Measurements from ENCODE around the gene PLEKHA4. TPM values are rescaled to one million over a fixed set of nuclear protein-coding genes. Genes with fewer than 3 reads are reported as not detected.

Gene PLEKHA4
- total RNA-seq, 1 donor from 2014 or later: 9.4 TPM

DNA sequence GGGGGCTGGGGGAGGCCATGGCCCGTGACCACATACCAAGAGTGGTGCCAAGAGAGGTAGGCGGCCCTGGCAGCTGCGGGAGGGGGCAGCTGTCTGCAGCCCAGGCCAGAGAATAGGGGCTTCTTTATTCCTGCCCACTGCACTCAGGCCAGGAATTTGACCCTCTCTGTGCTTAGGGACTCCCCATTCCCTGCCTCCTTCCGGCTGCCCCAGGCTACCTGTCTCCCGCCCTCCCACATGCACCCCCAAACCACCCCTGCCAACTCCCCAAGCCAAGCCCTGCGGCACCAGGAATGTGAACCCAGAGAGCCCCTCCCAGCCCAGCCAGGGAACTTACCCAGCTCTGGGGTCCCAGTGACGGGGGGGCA, 687 bp downstream of the PLEKHA4 start:
- Mint-ChIP-seq H3K4me1 (ENCODE audit: low read depth, unreplicated experiment) (peaks cover 10% of the 10 kb centered on the region), H3K4me3 (ENCODE audit: unreplicated experiment) (no peak overlapping the region), H3K27me3 (ENCODE audit: unreplicated experiment) (peaks cover 13% of the 10 kb centered on the region), H3K27ac (ENCODE audit: unreplicated experiment) (no peak overlapping the region), H3K9me3 (ENCODE audit: unreplicated experiment) (peaks cover 14% of the 10 kb centered on the region), H3K36me3 (ENCODE audit: unreplicated experiment) (no peaks in the 10 kb centered on the region)
- TF ChIP-seq, protein P1, sequence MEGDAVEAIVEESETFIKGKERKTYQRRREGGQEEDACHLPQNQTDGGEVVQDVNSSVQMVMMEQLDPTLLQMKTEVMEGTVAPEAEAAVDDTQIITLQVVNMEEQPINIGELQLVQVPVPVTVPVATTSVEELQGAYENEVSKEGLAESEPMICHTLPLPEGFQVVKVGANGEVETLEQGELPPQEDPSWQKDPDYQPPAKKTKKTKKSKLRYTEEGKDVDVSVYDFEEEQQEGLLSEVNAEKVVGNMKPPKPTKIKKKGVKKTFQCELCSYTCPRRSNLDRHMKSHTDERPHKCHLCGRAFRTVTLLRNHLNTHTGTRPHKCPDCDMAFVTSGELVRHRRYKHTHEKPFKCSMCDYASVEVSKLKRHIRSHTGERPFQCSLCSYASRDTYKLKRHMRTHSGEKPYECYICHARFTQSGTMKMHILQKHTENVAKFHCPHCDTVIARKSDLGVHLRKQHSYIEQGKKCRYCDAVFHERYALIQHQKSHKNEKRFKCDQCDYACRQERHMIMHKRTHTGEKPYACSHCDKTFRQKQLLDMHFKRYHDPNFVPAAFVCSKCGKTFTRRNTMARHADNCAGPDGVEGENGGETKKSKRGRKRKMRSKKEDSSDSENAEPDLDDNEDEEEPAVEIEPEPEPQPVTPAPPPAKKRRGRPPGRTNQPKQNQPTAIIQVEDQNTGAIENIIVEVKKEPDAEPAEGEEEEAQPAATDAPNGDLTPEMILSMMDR (IDR thresholded peaks at IDR 0.05; ENCODE audit: partially characterized antibody, unreplicated experiment): no peak
- no peak for DNase-seq

DNA sequence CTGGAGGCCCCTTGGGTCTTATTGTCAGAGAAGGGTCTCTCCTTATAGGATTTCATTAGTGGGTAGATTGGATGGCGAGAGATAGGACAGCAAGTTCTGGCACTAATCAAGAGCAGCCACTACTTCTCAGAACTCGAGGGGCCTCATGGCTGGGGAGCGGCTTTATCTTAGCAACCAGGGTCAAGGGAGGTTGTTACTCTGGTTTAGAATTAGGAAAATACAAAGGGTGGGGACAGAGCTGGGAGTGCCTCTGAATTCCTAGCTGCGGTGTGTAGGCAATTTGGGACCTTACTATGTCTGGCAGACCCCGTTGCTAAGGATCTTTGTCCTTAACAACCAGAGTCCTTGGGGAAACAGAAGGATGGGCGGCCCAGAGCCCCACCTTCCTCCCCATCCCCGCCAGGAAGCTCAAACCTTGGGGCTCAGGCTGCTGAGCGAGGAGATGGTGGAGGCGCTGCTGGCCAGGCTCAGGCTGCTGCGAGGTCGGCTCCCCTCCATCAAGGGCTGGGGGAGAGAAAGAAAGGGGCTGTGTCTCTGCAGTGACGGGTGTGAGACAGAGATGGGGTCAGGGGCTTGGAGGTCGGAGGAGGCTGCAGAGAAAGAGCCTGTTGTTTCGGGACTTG, 1.2 kb downstream of the PLEKHA4 start:
- DNase-seq: no peak
- peaks cover 12% of the 10 kb centered on the region for H3K27me3 Mint-ChIP-seq (ENCODE audit: unreplicated experiment)
- H3K9me3 Mint-ChIP-seq (ENCODE audit: unreplicated experiment): peaks cover 10% of the 10 kb centered on the region
- H3K27ac Mint-ChIP-seq (ENCODE audit: unreplicated experiment): peak overlapping the region; percentile 55
- TF ChIP-seq, protein P1 (IDR thresholded peaks at IDR 0.05; ENCODE audit: partially characterized antibody, unreplicated experiment): no peak
- no peaks in the 10 kb centered on the region for H3K36me3 Mint-ChIP-seq (ENCODE audit: unreplicated experiment)
- H3K4me1 Mint-ChIP-seq (ENCODE audit: low read depth, unreplicated experiment): peaks cover 10% of the 10 kb centered on the region
- peak overlapping the region; percentile 57 for H3K4me3 Mint-ChIP-seq (ENCODE audit: unreplicated experiment)

DNA sequence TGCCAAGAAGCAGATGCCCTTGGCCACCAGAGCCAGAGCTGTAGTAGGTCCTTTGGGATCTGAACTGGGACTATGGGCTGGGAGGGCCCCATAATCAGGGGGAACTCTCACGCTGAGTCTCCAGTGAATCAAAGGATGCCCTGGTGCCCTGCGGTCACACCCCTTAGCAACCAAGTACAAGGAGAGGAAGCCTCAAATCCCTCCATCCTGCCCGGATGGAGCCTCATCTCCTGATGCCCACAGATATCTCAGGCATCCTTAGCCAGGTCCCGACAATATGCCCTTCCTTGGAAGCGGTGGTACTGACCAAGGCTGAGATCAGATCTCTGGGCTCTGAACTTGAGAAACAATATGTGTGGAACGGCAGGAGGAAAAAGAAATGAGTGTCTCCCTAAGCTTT, 1.7 kb downstream of the PLEKHA4 start:
- DNase-seq: no peak
- Mint-ChIP-seq H3K4me3 (ENCODE audit: unreplicated experiment) (peak overlapping the region; percentile 57), H3K4me1 (ENCODE audit: low read depth, unreplicated experiment) (peaks cover 9% of the 10 kb centered on the region), H3K27me3 (ENCODE audit: unreplicated experiment) (peaks cover 9% of the 10 kb centered on the region), H3K36me3 (ENCODE audit: unreplicated experiment) (no peaks in the 10 kb centered on the region), H3K9me3 (ENCODE audit: unreplicated experiment) (peaks cover 6% of the 10 kb centered on the region), H3K27ac (ENCODE audit: unreplicated experiment) (peak overlapping the region; percentile 55)
- TF ChIP-seq, protein P1 (IDR thresholded peaks at IDR 0.05; ENCODE audit: partially characterized antibody, unreplicated experiment): no peak

DNA sequence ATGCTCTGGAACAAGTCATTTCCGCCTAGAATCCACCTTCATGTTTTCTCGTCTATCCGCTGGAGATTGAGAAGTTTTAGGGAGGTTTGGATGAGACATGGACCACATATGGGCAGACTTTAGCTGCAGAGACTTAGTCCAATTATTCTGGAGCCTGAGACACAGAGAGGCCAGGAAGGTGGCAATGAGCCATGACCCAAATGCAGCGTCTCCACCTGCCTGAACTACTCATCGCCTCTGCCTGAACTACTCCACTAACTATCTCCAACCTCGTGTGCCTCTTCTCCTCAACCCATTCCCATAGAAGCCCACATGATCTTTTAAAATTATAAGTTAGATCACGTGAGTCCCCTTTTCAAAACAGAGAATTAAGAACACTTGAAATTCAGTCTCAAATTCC, 5.6 kb downstream of the PLEKHA4 start:
- Mint-ChIP-seq H3K9me3 (ENCODE audit: unreplicated experiment) (peaks cover 4% of the 10 kb centered on the region), H3K27ac (ENCODE audit: unreplicated experiment) (no peak overlapping the region), H3K36me3 (ENCODE audit: unreplicated experiment) (no peaks in the 10 kb centered on the region), H3K4me1 (ENCODE audit: low read depth, unreplicated experiment) (peaks cover 13% of the 10 kb centered on the region), H3K4me3 (ENCODE audit: unreplicated experiment) (no peak overlapping the region), H3K27me3 (ENCODE audit: unreplicated experiment) (peaks cover 9% of the 10 kb centered on the region)
- DNase-seq: no peak
- TF ChIP-seq, protein P1 (IDR thresholded peaks at IDR 0.05; ENCODE audit: partially characterized antibody, unreplicated experiment): no peak

DNA sequence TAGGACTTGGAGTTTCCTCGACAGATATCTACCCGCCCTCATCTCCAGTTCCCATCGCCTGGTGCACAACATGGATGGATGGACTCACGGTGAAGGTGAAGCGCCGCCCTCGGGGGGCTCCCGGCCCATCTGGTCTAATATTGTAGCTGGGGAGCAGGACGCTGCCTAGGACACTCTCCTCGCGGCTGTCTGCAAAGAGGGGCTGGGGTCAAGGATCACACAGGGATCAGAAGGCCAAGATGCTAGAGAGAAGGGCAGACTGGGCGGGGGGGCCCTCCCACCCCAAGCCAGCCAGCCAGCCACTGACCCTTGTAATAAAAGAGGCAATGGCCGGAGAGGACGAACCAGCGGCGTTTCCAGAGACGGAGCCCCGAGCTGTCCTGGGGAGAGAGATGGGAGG, 7.1 kb downstream of the PLEKHA4 start:
- Mint-ChIP-seq H3K36me3 (ENCODE audit: unreplicated experiment) (no peaks in the 10 kb centered on the region), H3K9me3 (ENCODE audit: unreplicated experiment) (no peaks in the 10 kb centered on the region), H3K4me3 (ENCODE audit: unreplicated experiment) (peak overlapping the region; percentile 3), H3K4me1 (ENCODE audit: low read depth, unreplicated experiment) (peaks cover 14% of the 10 kb centered on the region), H3K27ac (ENCODE audit: unreplicated experiment) (peak overlapping the region; percentile 3), H3K27me3 (ENCODE audit: unreplicated experiment) (peaks cover 10% of the 10 kb centered on the region)
- TF ChIP-seq, protein P1 (IDR thresholded peaks at IDR 0.05; ENCODE audit: partially characterized antibody, unreplicated experiment): no peak
- DNase-seq: no peak

All from glutamatergic neuron (in vitro differentiated cells).